ENCODE data around the gene SAMD1.

SAMD1 gene

GRCh38 chr19:14096272-14096992 lies 5.9 kb upstream of the SAMD1 start:
- Mint-ChIP-seq H3K9me3 (peaks cover 11% of the 10 kb centered on the region), H3K4me3 (no peak overlapping the region), H3K27ac (no peak overlapping the region), H3K27me3 (ENCODE audit: low read depth) (no peaks in the 10 kb centered on the region), H3K4me1 (peaks cover 7% of the 10 kb centered on the region), H3K36me3 (ENCODE audit: low read depth) (peaks cover 45% of the 10 kb centered on the region)
- TF ChIP-seq CTCF (IDR thresholded peaks at IDR 0.05; ENCODE audit: unreplicated experiment in 3 of 3), result no peak

GRCh38 chr19:14094854-14095253 lies 4.3 kb upstream of the SAMD1 start:
- Mint-ChIP-seq H3K27ac (peak overlapping the region in 1 of 3 experiments; percentile 26), H3K36me3 (ENCODE audit: low read depth) (peaks cover 39% of the 10 kb centered on the region), H3K4me3 (peak overlapping the region in 2 of 3 experiments; percentile 42 to 66), H3K4me1 (peaks cover 9% of the 10 kb centered on the region), H3K9me3 (peaks cover 11% of the 10 kb centered on the region), H3K27me3 (ENCODE audit: low read depth) (no peaks in the 10 kb centered on the region)
- no peak for TF ChIP-seq CTCF (IDR thresholded peaks at IDR 0.05; ENCODE audit: unreplicated experiment in 3 of 3)

- Mint-ChIP-seq H3K4me1 (peaks cover 15% of the 10 kb centered on the region), H3K27me3 (ENCODE audit: low read depth) (no peaks in the 10 kb centered on the region), H3K36me3 (ENCODE audit: low read depth) (peaks cover 49% of the 10 kb centered on the region), H3K9me3 (peaks cover 11% of the 10 kb centered on the region), H3K4me3 (peak overlapping the region; percentile 62 to 80 (median 68)), H3K27ac (peak overlapping the region; percentile 31 to 66 (median 64))
- TF ChIP-seq CTCF (IDR thresholded peaks at IDR 0.05; ENCODE audit: unreplicated experiment in 3 of 3), result no peak
These were observed 2.7 kb upstream of the SAMD1 start for GRCh38 chr19:14093117-14093823.

- H3K4me3 Mint-ChIP-seq, result peak overlapping the region; percentile 98 to 100 (median 100)
- peaks cover 15% of the 10 kb centered on the region for H3K4me1 Mint-ChIP-seq
- H3K27me3 Mint-ChIP-seq (ENCODE audit: low read depth), result no peaks in the 10 kb centered on the region
- peak overlapping the region; percentile 94 to 95 (median 95) for H3K27ac Mint-ChIP-seq
- peaks cover 46% of the 10 kb centered on the region for H3K36me3 Mint-ChIP-seq (ENCODE audit: low read depth)
- TF ChIP-seq CTCF (IDR thresholded peaks at IDR 0.05; ENCODE audit: unreplicated experiment in 3 of 3), result no peak
- peaks cover 11% of the 10 kb centered on the region for H3K9me3 Mint-ChIP-seq
These were observed 1.4 kb upstream of the SAMD1 start for GRCh38 chr19:14091813-14092462.

GRCh38 chr19:14091081-14091812 lies 696 bp upstream of the SAMD1 start:
- Mint-ChIP-seq H3K27ac (peak overlapping the region; percentile 94 to 95 (median 95)), H3K9me3 (peaks cover 11% of the 10 kb centered on the region)

More at GRCh38 chr19:14091081-14091812, 696 bp upstream of the SAMD1 start:
- peak in 2 of 3 experiments; percentile 16 to 41 for TF ChIP-seq CTCF (IDR thresholded peaks at IDR 0.05; ENCODE audit: unreplicated experiment in 3 of 3)
- no peaks in the 10 kb centered on the region for H3K27me3 Mint-ChIP-seq (ENCODE audit: low read depth)
- peaks cover 39% of the 10 kb centered on the region for H3K36me3 Mint-ChIP-seq (ENCODE audit: low read depth)
- peaks cover 15% of the 10 kb centered on the region for H3K4me1 Mint-ChIP-seq
- peak overlapping the region; percentile 98 to 100 (median 100) for H3K4me3 Mint-ChIP-seq
